NOMO-1 treated with dmso at 0.1 percent for 144 hours (cell line): ENCODE results near the gene PFKFB2.

ENCODE experiments used
- DNase-seq: peaks from one replicate; lab custom pipeline; 2025; ENCODE audit not compliant: unreplicated experiment; lab: John Stamatoyannopoulos, UW

PFKFB2 gene

GRCh38 chr1:207021876-207022596 lies 31.0 kb upstream of the PFKFB2 start:
- DNase-seq = no peak

GRCh38 chr1:207022996-207023679 lies 29.9 kb upstream of the PFKFB2 start:
- DNase-seq = no peak

- no peak for DNase-seq
These were observed 28.6 kb upstream of the PFKFB2 start for GRCh38 chr1:207024202-207025145.

- DNase-seq = no peak
These were observed 27.8 kb upstream of the PFKFB2 start for GRCh38 chr1:207025146-207025880.

GRCh38 chr1:207026104-207026534 lies 27.0 kb upstream of the PFKFB2 start:
- no peak for DNase-seq

- no peak for DNase-seq
These were observed 25.8 kb upstream of the PFKFB2 start for GRCh38 chr1:207027206-207027777.

GRCh38 chr1:207027921-207028320 lies 25.2 kb upstream of the PFKFB2 start:
- no peak for DNase-seq

- no peak for DNase-seq
These were observed 24.0 kb upstream of the PFKFB2 start for GRCh38 chr1:207028884-207029650.

- no peak for DNase-seq
These were observed 23.2 kb upstream of the PFKFB2 start for GRCh38 chr1:207029701-207030521.

- DNase-seq = no peak
These were observed 22.5 kb upstream of the PFKFB2 start for GRCh38 chr1:207030522-207031009.

GRCh38 chr1:207031016-207031415 lies 22.1 kb upstream of the PFKFB2 start:
- DNase-seq = no peak

GRCh38 chr1:207031632-207032264 lies 21.3 kb upstream of the PFKFB2 start:
- DNase-seq = no peak

GRCh38 chr1:207032528-207033017 lies 20.5 kb upstream of the PFKFB2 start, which contains the start of gene C1orf116:
TSS of gene C1orf116 (minus strand) at chr1:207032756. CDS start at chr1:207027598, 5,158 bp downstream.
- no peak for DNase-seq

GRCh38 chr1:207033302-207033701 lies 19.8 kb upstream of the PFKFB2 start:
- no peak for DNase-seq

GRCh38 chr1:207034208-207034607 lies 18.9 kb upstream of the PFKFB2 start:
- no peak for DNase-seq

GRCh38 chr1:207034998-207035397 lies 18.1 kb upstream of the PFKFB2 start:
- DNase-seq = no peak

GRCh38 chr1:207035877-207036551 lies 17.1 kb upstream of the PFKFB2 start:
- DNase-seq = no peak
